Vagina (tissue), 2 donors: ENCODE results near the gene BCL6B. TPM values are rescaled to one million over a fixed set of nuclear protein-coding genes. Genes with fewer than 3 reads are reported as not detected.
"Not testable (repeated sequence)": the region's sequence is repeated elsewhere in the genome, so short reads cannot be mapped to it uniquely, and the experiment has no call there.

Source experiments
- DNase-seq, 2 donors: peaks; one replicate each; pipeline ENCODE4 v3.0.0-alpha.2; 2017; ENCODE audit errors: extremely low spot score in 2 of 2
- H3K27ac ChIP-seq: fragments of 200-600 bp; sonication (generic); one replicate; pipeline ENCODE4 v1.5.1; 2019
- H3K27me3 ChIP-seq: fragments of 200-600 bp; sonication (generic); one replicate; pipeline ENCODE4 v1.5.1; 2019
- H3K36me3 ChIP-seq, 2 donors: fragments of 200-600 bp; sonication (generic); one replicate each; pipeline ENCODE4 v1.5.1; 2017 to 2019
- H3K4me1 ChIP-seq: fragments of 200-600 bp; sonication (generic); one replicate; pipeline ENCODE4 v1.5.1; 2019
- H3K4me3 ChIP-seq, 2 donors: fragments of 200-600 bp; sonication (generic); 1 replicate in 1 of 2; 2 replicates in 1 of 2; pipeline ENCODE4 v1.5.1; 2016 to 2019
- H3K9me3 ChIP-seq: fragments of 200-600 bp; sonication (generic); one replicate; pipeline ENCODE4 v1.5.1; 2019
- CTCF ChIP-seq, 3 experiments: fragments of 450-650 bp in 2 of 3; fragments of 200-600 bp in 1 of 3; sonication (generic) in 1 of 3; IDR thresholded peaks; one replicate each; pipeline ENCODE4 v1.5.1; 2017 to 2019; ENCODE audit warnings: antibody characterized with exemption in 3 of 3, mild to moderate bottlenecking in 2 of 3, moderate library complexity in 2 of 3
- POLR2A ChIP-seq, 2 donors: fragments of 450-650 bp; IDR thresholded peaks; one replicate each; pipeline ENCODE4 v1.6.1; 2017; ENCODE audit warnings: antibody characterized with exemption in 2 of 2, mild to moderate bottlenecking in 2 of 2, moderate library complexity in 2 of 2
- POLR2AphosphoS5 ChIP-seq, 2 donors: sonication (generic); formaldehyde crosslinking; IDR thresholded peaks; one replicate each; pipeline ENCODE4 v1.9.0; 2017; ENCODE audit warnings: antibody characterized with exemption in 2 of 2, mild to moderate bottlenecking in 2 of 2, low read depth in 1 of 2; ENCODE audit not compliant: insufficient read depth in 1 of 2
- intact Hi-C: fragments of 100-400 bp; cut with DNase I; formaldehyde crosslinking; loops from one replicate; pipeline ENCODE4 v1.15.1; 2023
- total RNA-seq: library from RNA; depleted of rRNA; stranded (reverse); fragments of >200 nt; gene quantifications from one replicate; pipeline ENCODE4 v1.2.3, GENCODE V29; 2016

Gene BCL6B
- total RNA-seq, 1 donor from 2014 or later: 10.1 TPM

DNA sequence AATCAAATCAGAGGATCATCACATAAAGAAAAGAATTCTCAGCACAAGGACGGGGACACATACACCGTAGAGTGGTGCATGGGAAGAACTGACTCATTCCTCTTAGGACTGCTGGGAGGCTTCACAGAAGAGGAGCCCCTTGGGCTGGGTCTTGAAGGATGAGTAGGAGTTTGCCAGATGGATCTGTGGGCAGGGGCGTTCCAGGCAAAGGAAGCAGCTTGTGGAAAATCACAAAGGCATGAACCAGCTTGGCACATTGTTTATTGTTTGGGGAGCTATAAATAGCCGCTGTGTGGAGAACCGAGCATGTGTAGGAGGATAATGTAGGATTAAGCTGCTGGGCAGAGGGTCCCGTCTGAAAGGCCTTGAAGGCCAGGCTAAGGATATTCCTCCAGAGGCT lies 26.1 kb downstream of the BCL6B start:
- Histone ChIP-seq H3K27me3 (no peaks in the 10 kb centered on the region), H3K36me3 (no peaks in the 10 kb centered on the region), H3K9me3 (no peaks in the 10 kb centered on the region), H3K27ac (no peak overlapping the region), H3K4me3 (no peak overlapping the region), H3K4me1 (peaks cover 10% of the 10 kb centered on the region)
- no peak for DNase-seq
- intact Hi-C loops: no loop called here
- TF ChIP-seq CTCF (IDR thresholded peaks at IDR 0.05) (no peak), POLR2A (IDR thresholded peaks at IDR 0.05) (no peak), POLR2AphosphoS5 (IDR thresholded peaks at IDR 0.05; ENCODE audit: insufficient read depth in 1 of 2, low read depth in 1 of 2) (no peak)

DNA sequence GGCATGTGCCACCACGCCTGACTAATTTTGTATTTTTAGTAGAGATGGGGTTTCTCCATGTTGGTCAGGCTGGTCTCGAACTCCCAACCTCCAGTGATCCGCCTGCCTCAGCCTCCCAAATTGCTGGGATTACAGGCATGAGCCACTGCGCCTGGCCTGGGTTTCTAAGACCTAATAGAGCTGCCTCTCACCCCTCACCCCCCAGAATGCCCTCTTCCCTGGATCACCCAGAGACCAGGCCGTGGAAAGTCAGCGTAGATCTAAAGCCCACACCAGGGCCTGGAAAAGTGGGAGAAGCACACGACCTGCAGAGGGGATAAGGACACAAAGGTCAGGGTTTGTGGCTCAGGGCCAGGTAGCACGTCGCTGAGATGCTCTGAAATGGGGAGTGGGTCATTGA lies 27.7 kb downstream of the BCL6B start:
- intact Hi-C loops, DNase-seq, H3K4me3 ChIP-seq: not testable (repeated sequence)

GRCh38 chr17:7056386-7056785 lies 33.5 kb downstream of the BCL6B start:
- no peak overlapping the region for H3K4me3 ChIP-seq
- DNase-seq: no peak
- intact Hi-C loops: no loop called here
- no peaks in the 10 kb centered on the region for H3K36me3 ChIP-seq
- no peaks in the 10 kb centered on the region for H3K9me3 ChIP-seq
- no peaks in the 10 kb centered on the region for H3K4me1 ChIP-seq
- TF ChIP-seq POLR2A (IDR thresholded peaks at IDR 0.05): no peak
- TF ChIP-seq CTCF (IDR thresholded peaks at IDR 0.05): no peak
- no peak for TF ChIP-seq POLR2AphosphoS5 (IDR thresholded peaks at IDR 0.05; ENCODE audit: insufficient read depth in 1 of 2, low read depth in 1 of 2)
- no peaks in the 10 kb centered on the region for H3K27me3 ChIP-seq
- no peak overlapping the region for H3K27ac ChIP-seq

More for the DNA sequence above, 27.7 kb downstream of the BCL6B start:
- H3K27ac ChIP-seq, H3K27me3 ChIP-seq, H3K9me3 ChIP-seq, H3K36me3 ChIP-seq, H3K4me1 ChIP-seq: not testable (repeated sequence)

GRCh38 chr17:7058831-7059447 lies 36.1 kb downstream of the BCL6B start:
- DNase-seq: no peak
- Histone ChIP-seq H3K27me3 (no peaks in the 10 kb centered on the region), H3K27ac (no peak overlapping the region), H3K4me1 (no peaks in the 10 kb centered on the region), H3K36me3 (no peaks in the 10 kb centered on the region), H3K4me3 (no peak overlapping the region), H3K9me3 (no peaks in the 10 kb centered on the region)
- intact Hi-C loops: no loop called here
- TF ChIP-seq POLR2AphosphoS5 (IDR thresholded peaks at IDR 0.05; ENCODE audit: insufficient read depth in 1 of 2, low read depth in 1 of 2): no peak
- no peak for TF ChIP-seq POLR2A (IDR thresholded peaks at IDR 0.05)
- TF ChIP-seq CTCF (IDR thresholded peaks at IDR 0.05): no peak

DNA sequence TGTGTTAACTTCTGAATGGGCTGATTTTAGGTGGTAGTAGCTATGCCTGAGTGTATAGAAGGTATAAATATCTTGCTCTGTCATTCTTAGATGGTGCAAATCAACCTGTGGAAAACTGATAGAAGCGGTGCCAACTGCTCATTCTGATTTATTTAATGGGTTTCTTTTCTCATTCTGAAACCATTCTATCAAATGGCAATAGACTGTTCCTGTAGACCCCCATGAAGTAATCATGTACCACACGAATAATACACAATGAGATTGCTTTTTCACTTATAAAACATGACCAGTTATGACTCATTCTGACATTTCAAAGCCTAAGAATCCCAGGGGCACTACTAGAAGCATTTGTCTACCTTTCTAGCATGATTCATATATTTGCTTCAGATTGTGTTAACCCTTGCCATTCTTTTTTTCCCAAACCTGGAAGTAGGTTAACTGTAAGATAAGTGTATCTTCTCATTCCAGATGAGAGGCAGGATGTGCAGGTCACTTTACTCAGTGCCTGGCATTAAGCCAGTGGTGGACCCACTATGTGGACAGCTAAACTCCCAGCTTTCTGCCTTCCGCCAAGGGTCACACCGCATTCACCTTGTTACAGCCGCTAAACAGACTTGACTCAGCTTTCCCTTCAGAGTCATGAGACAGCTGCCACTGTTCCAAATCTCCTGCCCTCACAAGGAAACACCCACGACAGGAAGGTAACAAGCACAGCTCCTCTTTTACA lies 37.5 kb downstream of the BCL6B start:
- peak in 1 of 2 donors; percentile 46 for TF ChIP-seq POLR2AphosphoS5 (IDR thresholded peaks at IDR 0.05; ENCODE audit: insufficient read depth in 1 of 2, low read depth in 1 of 2)
- no peak for TF ChIP-seq CTCF (IDR thresholded peaks at IDR 0.05)
- no peak for TF ChIP-seq POLR2A (IDR thresholded peaks at IDR 0.05)
- Histone ChIP-seq H3K27ac (no peak overlapping the region), H3K36me3 (no peaks in the 10 kb centered on the region), H3K9me3 (no peaks in the 10 kb centered on the region), H3K4me1 (no peaks in the 10 kb centered on the region), H3K27me3 (no peaks in the 10 kb centered on the region), H3K4me3 (no peak overlapping the region)
- no peak for DNase-seq
- intact Hi-C loops: loop anchor here (5.0 kb wide), 1 partner anchor 1898 kb away; no protein-coding TSS in a partner anchor
